ENCODE measurements around the gene TLK1. TPM values are rescaled to one million over a fixed set of nuclear protein-coding genes. Genes with fewer than 3 reads are reported as not detected.

Gene TLK1
- total and polyA plus RNA-seq, 2 donors (not counting 3 experiments of a cell fraction or from before 2014, with no cell fraction given), result 5.8 to 62.7 TPM

DNA sequence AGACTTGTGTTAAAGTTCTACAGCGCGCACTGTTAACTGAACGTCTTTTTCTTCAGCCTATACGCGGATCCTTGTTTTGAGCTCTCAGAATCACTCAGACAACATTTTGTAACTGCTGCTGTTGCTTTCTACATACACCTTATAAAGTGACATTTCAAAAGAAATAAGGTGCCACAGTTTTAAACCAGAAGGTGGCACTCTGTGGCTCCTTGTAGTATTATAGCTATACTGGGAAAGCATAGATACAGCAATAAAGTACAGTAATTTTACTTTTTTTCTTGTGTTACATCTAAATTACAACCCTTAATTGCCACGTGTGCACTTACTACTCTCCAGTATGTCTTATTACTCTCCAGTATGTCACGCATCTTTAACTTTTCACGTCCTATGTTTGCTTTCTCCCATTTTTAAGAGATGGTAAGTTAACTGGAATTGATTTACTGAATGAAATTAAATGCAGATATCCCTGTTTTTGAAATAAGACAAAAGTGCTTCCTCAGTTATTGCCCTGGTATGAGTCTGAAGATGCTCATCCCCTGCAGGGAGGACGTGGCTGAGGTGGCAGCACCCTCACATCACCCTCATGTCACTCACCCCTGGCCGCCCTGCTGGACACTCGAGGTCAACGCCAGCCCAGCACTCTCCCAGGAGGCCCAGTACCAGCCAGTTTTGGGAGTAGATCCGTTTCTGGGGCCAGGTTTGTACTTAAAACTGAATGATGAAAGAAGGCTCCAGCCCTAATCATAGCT, 193.9 kb downstream of the TLK1 start:
- ChIA-PET CTCF (interaction anchor here (0.6 to 1.3 kb wide), 5 partner anchors 11 to 1446 kb away, joined by 3 to 9 read pairs (median 3); no protein-coding TSS in a partner anchor), POLR2A (no interaction called here)
- Histone ChIP-seq H3K4me2 (ENCODE audit: insufficient read depth, low read length) (no peak overlapping the region), H4K20me1 (replicated peaks; ENCODE audit: control insufficient read depth, extremely low read depth, insufficient read depth, low read length) (no peaks in the 10 kb centered on the region), H3K9me1 (replicated peaks; ENCODE audit: control insufficient read depth, extremely low read depth, insufficient read depth, low read length) (no peaks in the 10 kb centered on the region), H3K4me1 (ENCODE audit: control insufficient read depth, extremely low read depth, insufficient read depth, low read length) (no peaks in the 10 kb centered on the region), H3K79me2 (ENCODE audit: control insufficient read depth, insufficient read depth, low read length) (no peaks in the 10 kb centered on the region), H2AFZ (ENCODE audit: low read depth, low read length) (no peak overlapping the region), H3K27ac (ENCODE audit: insufficient read depth, low read depth, low read length) (no peak overlapping the region), H3K9ac (replicated peaks; ENCODE audit: extremely low read depth, insufficient read depth, low read length) (no peak overlapping the region), H3K9me3 (replicated peaks; ENCODE audit: control insufficient read depth, insufficient read depth, low read length) (no peaks in the 10 kb centered on the region), H3K4me3 (replicated peaks in 1 of 3; ENCODE audit: insufficient read depth in 1 of 3, low read depth in 1 of 3, low read length in 3 of 3) (no peak overlapping the region), H3K36me3 (ENCODE audit: control insufficient read depth in 2 of 2, extremely low read depth in 1 of 2, insufficient read depth in 2 of 2, low read length in 2 of 2) (peaks cover 15 to 27% of the 10 kb centered on the region in 2 experiments), H3K27me3 (ENCODE audit: control insufficient read depth in 2 of 2, insufficient read depth in 2 of 2, low read length in 2 of 2) (no peaks in the 10 kb centered on the region)
- intact Hi-C loops (cut with micrococcal nuclease), result no loop called here
- dilution Hi-C loops (cut with MboI; ENCODE audit: extremely low pct_ligation_motif_present, low sequenced_read_pairs), result no loop called here
- no TSS peak for BruUV-seq (replicated peaks)
- TF ChIP-seq MYC (IDR thresholded peaks at IDR 0.05; ENCODE audit: low read depth, low read length), result no peak
- no peak for TF ChIP-seq POLR2A (IDR thresholded peaks at IDR 0.05; ENCODE audit: low read depth, low read length)
- TF ChIP-seq, protein P1, sequence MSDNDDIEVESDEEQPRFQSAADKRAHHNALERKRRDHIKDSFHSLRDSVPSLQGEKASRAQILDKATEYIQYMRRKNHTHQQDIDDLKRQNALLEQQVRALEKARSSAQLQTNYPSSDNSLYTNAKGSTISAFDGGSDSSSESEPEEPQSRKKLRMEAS (IDR thresholded peaks at IDR 0.05; ENCODE audit: insufficient read depth, insufficient read length), result no peak
- peak in 1 of 2 donors; percentile 30 for TF ChIP-seq CTCF (IDR thresholded peaks at IDR 0.05; ENCODE audit: extremely low read depth in 1 of 2, insufficient read depth in 1 of 2, low read depth in 1 of 2, low read length in 2 of 2)
- no peak for TF ChIP-seq JUN (IDR thresholded peaks at IDR 0.05; ENCODE audit: borderline replicate concordance, insufficient read depth, insufficient read length, low read depth)
- FAIRE-seq, result peak; percentile 8
- no peak for DNase-seq (ENCODE audit: low read depth, low spot score)

All from endothelial cell of umbilical vein (primary cell).